ENCODE data around the gene CUL9. TPM values are rescaled to one million over a fixed set of nuclear protein-coding genes. Genes with fewer than 3 reads are reported as not detected.
A peak's percentile ranks its signal among the peaks of the same experiment; 100 is the strongest.

CUL9 gene
- polyA plus RNA-seq, 3 donors, result 2.9 to 68.8 (median 3.8) TPM

GRCh38 chr6:43223175-43223574 is 41.2 kb downstream of the CUL9 start:
- H3K79me2 ChIP-seq (ENCODE audit: insufficient read depth, low read length), result no peaks in the 10 kb centered on the region
- Mint-ChIP-seq H3K27me3 (ENCODE audit: low read depth in 3 of 3) (peaks cover 0 to 5% (median 4%) of the 10 kb centered on the region in 3 donors), H3K9me3 (no peaks in the 10 kb centered on the region), H3K27ac (peak overlapping the region in 3 of 7 donors; percentile 6 to 93 (median 90)), H3K4me3 (no peak overlapping the region), H3K4me1 (peaks cover 22% of the 10 kb centered on the region), H3K36me3 (peaks cover 45 to 57% of the 10 kb centered on the region in 2 donors)
- whole genome bisulfite sequencing (ENCODE audit: insufficient coverage), result 97% methylated on average over 14 of the region's 14 CpGs
- DNase-seq, result no peak
- H3K9ac ChIP-seq (ENCODE audit: insufficient read depth, low read length, poor library complexity, severe bottlenecking), result no peak overlapping the region
- H2AFZ ChIP-seq (ENCODE audit: insufficient read depth, low read depth, low read length, poor library complexity, severe bottlenecking), result no peak overlapping the region
- H3K36me3 ChIP-seq (replicated peaks in 1 of 2; ENCODE audit: control insufficient read depth in 1 of 2, insufficient read depth in 2 of 2, low read length in 2 of 2), result peaks cover 37 to 56% of the 10 kb centered on the region in 2 donors
- intact Hi-C loops (cut with micrococcal nuclease), result no loop called here
- peak overlapping the region in 1 of 2 donors; percentile 80 for H3K27ac ChIP-seq (ENCODE audit: low read depth in 1 of 2, low read length in 2 of 2)
- no peaks in the 10 kb centered on the region for H4K20me1 ChIP-seq (ENCODE audit: insufficient read depth, low read length)
- no peaks in the 10 kb centered on the region for H3K27me3 ChIP-seq (ENCODE audit: control insufficient read depth in 2 of 2, insufficient read depth in 2 of 2, low read length in 2 of 2)
- no peak for TF ChIP-seq CTCF (IDR thresholded peaks at IDR 0.05)
- no peak overlapping the region for H3K4me2 ChIP-seq (replicated peaks; ENCODE audit: extremely low read depth, low read length, poor library complexity, severe bottlenecking)
- H3K4me3 ChIP-seq (replicated peaks in 1 of 3; ENCODE audit: low read depth in 2 of 3, low read length in 3 of 3), result no peak overlapping the region
- no peaks in the 10 kb centered on the region for H3K9me3 ChIP-seq (replicated peaks in 1 of 2; ENCODE audit: control insufficient read depth in 1 of 2, insufficient read depth in 1 of 2, low read length in 2 of 2)
- H3K4me1 ChIP-seq (ENCODE audit: control insufficient read depth in 1 of 2, insufficient read depth in 2 of 2, low read length in 2 of 2), result peaks cover 10 to 18% of the 10 kb centered on the region in 2 donors

DNA sequence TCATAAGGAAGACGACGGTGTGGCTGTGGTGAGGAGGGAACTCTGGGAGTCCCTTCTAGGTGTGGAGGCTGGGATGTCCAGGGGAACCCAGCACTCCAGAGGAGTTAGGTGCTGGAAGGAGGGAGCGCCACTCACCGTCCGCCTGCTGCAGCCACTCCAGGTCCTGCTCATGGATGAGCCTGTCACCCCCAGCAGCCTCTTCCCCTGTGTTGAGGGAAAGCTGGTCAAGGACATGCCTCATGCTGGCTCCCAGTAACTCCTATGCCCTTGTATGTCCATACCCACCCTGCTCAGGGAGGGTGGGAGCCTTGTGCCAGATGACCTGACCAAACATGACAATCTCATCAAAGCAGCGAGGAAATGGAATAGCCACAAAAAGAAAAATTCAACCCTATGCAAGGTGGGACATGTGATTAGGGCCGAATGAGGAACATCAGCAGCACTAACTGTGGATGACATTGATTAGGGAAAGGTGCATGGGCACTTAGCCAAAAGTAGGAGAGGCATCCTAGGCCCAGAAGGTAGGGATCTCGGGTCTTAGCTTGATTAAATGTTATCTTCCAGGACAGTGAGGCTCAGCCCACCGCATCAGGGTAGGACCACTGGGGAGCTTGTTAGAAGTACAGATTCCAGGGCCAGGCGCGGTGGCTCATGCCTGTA is 44.3 kb downstream of the CUL9 start:
- no peak overlapping the region for H3K4me2 ChIP-seq (replicated peaks; ENCODE audit: extremely low read depth, low read length, poor library complexity, severe bottlenecking)
- intact Hi-C loops (cut with micrococcal nuclease), result no loop called here

More for the DNA sequence above, 44.3 kb downstream of the CUL9 start:
- peaks cover 20 to 33% of the 10 kb centered on the region in 2 donors for H3K36me3 Mint-ChIP-seq
- no peak for TF ChIP-seq CTCF (IDR thresholded peaks at IDR 0.05)
- Histone ChIP-seq H3K27ac (ENCODE audit: low read depth in 1 of 2, low read length in 2 of 2) (no peak overlapping the region), H3K79me2 (ENCODE audit: insufficient read depth, low read length) (no peaks in the 10 kb centered on the region), H3K9me3 (replicated peaks in 1 of 2; ENCODE audit: control insufficient read depth in 1 of 2, insufficient read depth in 1 of 2, low read length in 2 of 2) (no peaks in the 10 kb centered on the region), H4K20me1 (ENCODE audit: insufficient read depth, low read length) (no peaks in the 10 kb centered on the region), H3K36me3 (replicated peaks in 1 of 2; ENCODE audit: control insufficient read depth in 1 of 2, insufficient read depth in 2 of 2, low read length in 2 of 2) (peaks cover 18 to 26% of the 10 kb centered on the region in 2 donors), H3K4me1 (ENCODE audit: control insufficient read depth in 1 of 2, insufficient read depth in 2 of 2, low read length in 2 of 2) (peaks cover 21 to 32% of the 10 kb centered on the region in 2 donors), H3K27me3 (ENCODE audit: control insufficient read depth in 2 of 2, insufficient read depth in 2 of 2, low read length in 2 of 2) (peaks cover 0 to 9% of the 10 kb centered on the region in 2 donors), H2AFZ (ENCODE audit: insufficient read depth, low read depth, low read length, poor library complexity, severe bottlenecking) (no peak overlapping the region), H3K9ac (ENCODE audit: insufficient read depth, low read length, poor library complexity, severe bottlenecking) (no peak overlapping the region), H3K4me3 (replicated peaks in 1 of 3; ENCODE audit: low read depth in 2 of 3, low read length in 3 of 3) (no peak overlapping the region)
- peak overlapping the region in 4 of 7 donors; percentile 20 to 60 (median 22) for H3K27ac Mint-ChIP-seq
- WGBS (ENCODE audit: insufficient coverage), result 72% methylated on average over 7 of the region's 11 CpGs
- H3K27me3 Mint-ChIP-seq (ENCODE audit: low read depth in 3 of 3), result peaks cover 6 to 10% (median 7%) of the 10 kb centered on the region in 3 donors
- DNase-seq, result no peak
- H3K9me3 Mint-ChIP-seq, result no peaks in the 10 kb centered on the region
- no peak overlapping the region for H3K4me3 Mint-ChIP-seq
- peaks cover 34% of the 10 kb centered on the region for H3K4me1 Mint-ChIP-seq

Data from CD14-positive monocyte (primary cell).